GM12891 (cell line): ENCODE data around the gene CCL20.

Source experiments
- POLR2A ChIP-seq: IDR thresholded peaks from 2 replicates; pipeline ENCODE4 v1.6.1; 2011; ENCODE audit warnings: low read depth, low read length, control low read depth
- POLR2AphosphoS5 ChIP-seq: IDR thresholded peaks from 2 replicates; pipeline ENCODE4 v1.6.1; 2011; ENCODE audit warnings: low read depth, low read length, control low read depth

DNA sequence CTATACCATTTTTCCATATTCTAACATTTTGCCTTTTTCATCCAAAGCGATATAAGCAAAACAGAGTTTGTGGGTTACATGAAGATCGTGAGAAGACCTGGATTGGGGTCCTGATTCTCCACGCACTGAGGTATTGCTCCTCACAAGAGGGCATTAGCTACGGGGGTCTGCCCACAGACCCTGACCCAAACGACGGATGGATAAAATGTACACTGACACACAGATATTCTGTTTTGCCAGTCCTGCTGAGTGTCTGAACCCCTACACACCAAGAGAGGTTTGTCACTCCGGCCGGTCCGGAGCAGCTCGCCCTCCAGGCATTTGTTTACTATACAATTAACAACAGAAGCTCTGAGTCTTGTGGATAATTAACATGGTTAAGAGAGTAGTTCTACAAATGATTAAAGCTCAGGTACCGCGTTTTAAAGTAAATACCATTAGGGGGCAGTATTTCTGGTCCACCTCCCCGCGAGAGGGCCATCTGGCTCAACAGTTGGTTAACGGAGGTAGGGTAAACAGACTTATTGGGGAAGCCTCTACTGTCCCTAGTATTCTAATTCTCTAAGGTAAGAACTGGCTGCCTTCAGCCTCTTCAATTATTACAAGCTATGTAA lies 39.5 kb upstream of the CCL20 start:
- TF ChIP-seq POLR2A = no peak
- no peak for TF ChIP-seq POLR2AphosphoS5
